ENCODE results near the gene TRAPPC12. TPM values are rescaled to one million over a fixed set of nuclear protein-coding genes. Genes with fewer than 3 reads are reported as not detected.
"Not testable (repeated sequence)": the region's sequence is repeated elsewhere in the genome, so short reads cannot be mapped to it uniquely, and the experiment has no call there.

Gene TRAPPC12
- polyA plus RNA-seq, 4 donors, result 59.7 to 71.5 (median 70.0) TPM

DNA sequence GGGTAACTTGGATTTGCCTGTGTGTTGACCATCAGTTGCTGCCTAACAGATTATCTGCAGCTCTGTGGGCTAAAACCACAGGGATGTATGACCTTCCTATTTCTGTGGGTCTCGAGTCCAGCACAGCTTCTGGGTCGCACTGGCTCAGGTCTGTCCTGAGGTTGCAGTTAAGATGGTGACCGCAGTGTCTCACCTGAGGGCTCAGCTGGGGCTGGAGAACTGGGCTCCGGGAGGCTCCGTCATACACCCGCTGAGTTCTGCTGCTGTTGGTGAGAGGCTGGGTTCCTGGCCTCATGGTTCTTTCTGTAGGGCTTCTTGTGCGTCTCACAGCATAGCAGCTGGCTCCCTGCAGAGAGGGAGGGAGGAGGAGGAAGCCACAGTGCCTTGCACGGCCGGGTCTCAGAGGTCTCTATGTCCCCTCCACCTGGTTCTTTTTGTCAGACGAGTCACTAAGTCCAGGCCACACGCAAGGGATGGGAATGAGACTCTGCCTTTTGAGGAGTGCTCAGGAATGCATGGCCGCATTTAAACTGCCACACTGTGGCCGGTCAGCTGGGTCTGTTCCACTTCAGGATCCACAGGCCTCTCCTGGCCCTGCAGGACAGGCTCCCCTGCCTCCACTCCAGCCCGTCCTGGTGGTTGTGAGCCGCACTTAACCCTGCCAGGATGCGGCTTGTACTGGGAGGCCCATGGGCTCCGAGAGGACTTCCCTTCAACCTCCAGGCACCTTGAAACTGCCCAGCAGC lies 72.6 kb downstream of the TRAPPC12 start:
- no peak for DNase-seq (ENCODE audit: low read depth in 4 of 4, low spot score in 3 of 4)

DNA sequence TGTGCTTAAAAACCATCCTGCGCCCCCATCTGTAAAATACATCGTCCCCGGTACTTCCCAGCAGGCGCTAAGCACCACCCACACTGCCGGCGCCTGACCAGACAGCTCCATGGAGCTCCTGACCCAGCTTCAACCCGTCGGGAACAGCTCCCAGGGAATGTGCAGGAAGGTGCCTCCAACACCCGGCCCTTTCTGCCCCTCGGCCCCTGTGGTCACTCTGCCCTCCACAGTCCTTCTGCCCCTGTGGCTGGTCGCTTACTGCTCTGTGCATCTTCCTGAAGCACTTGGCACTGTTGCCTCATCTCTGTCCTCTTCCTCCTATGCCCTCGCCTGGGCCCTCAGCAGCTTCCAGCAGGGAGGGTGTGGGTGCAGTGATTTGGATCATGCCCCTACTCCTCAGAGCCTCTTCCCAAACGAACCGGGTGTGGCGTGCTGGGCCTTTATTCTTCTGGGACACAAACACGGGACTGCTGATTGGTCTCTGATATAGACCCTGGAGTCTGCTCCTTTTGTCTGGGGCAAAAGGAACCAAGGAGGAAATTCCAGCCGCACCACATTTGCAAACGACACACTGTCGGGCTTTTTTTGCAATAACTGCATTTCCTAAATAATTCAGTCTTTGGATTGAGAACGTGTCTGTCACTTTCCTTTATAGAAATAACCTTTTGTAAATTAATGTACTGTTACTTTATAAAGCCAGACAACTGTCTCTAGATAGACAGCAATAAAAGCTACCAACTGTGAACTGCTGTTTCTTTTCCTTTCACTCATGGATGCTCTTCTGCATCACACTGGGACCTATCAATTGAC lies 73.9 kb downstream of the TRAPPC12 start:
- no peak for DNase-seq (ENCODE audit: low read depth in 4 of 4, low spot score in 3 of 4)

DNA sequence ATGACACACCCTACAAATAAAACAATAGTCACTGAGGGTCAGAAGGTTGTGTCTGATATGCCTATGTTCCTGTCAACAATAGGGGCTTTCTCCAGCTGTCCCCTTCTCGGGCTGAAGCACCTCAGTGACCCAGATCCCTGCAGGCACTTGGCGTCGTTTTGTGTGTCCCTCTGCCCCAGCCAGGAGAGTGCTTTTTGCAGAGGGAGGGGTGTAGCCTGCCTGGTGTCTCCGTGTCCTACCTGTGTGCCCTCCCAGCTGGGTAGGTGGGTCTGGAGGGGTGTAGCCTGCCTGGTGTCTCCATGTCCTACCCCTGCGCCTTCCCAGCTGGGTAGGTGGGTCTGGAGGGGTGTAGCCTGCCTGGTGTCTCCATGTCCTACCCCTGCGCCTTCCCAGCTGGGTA lies 74.5 kb downstream of the TRAPPC12 start:
- not testable (repeated sequence) for DNase-seq (ENCODE audit: low read depth in 4 of 4, low spot score in 3 of 4)

DNA sequence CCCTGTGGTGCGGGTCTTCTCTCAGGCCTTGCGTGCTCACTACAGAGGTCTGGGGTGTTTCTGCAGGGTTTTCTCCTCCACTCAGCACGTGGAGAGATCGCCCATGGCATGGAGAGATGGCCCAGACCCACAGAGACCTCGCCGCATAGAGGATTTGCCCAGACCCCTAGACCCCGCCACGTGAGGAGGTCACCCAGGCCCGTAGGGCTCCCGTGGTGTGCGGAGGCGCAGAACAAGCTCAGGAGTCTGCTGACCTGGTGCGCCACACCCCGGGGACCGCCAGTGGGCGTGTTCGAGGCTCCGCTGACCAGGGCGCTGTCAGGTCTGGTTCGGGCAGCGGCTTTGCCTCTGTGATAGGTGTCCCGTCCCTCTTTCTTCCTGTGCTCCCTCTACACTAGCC lies 75.3 kb downstream of the TRAPPC12 start:
- no peak for DNase-seq (ENCODE audit: low read depth in 4 of 4, low spot score in 3 of 4)

DNA sequence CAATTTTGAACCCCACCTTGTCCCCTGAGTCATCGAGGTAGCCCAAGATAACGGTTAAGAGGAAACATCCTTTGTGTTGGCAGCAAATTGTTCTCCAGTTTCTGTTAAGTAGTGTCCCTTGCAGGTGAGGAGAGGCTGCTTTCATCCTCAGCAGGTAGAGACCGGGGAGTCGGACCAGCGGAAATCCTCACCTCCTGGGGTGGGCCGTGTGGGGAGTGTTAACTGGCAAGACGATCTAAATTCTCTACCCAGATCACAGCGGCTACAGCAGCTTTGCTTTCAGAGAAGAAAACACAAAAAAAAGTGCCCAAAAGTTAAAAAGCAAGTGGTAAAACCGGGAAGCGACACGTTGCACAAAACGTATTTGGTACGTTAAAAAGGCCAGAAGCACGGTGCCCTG lies 76.6 kb downstream of the TRAPPC12 start:
- no peak for DNase-seq (ENCODE audit: low read depth in 4 of 4, low spot score in 3 of 4)

DNA sequence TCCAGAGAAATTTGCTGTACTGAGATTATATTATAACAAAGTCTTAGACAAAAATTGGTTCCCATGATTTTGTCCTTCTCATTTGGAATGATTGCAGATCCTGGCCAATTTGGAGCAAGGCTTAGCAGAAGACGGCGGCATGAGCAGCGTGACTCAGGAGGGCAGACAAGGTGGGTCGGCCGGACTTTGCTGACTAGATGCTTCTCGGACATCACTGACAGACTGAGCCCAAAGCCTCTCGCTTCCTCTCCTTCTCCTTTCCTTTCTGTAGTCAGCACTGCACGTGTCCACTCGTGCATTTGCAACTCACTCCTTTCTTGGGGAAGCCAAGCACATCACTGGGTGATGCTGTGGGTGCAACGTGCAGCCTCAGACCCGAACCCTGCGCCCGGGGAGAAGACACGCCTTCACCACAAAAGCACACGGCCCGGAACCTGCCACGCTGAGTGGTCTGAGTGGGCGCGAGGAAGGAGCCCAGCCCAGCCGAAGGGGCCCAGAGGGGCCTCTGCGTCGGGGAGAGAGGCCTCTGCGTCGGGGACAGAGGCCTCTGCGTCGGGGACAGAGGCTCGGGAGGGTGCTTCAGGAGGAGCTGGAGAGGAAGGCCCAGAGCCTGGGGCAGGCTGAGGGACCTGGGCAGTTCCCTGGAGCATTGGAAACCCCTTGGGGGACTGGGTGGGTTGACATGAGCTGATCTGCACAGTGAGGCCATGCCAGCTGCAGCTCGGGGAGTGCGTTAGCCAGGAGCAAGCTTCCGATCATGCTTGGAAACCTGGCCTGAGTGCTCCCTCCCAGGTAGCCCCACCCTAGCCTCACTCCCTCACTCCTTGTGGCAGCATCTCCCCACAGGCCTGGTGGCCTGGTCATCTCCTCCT lies 78.3 kb downstream of the TRAPPC12 start:
- no peak for DNase-seq (ENCODE audit: low read depth in 4 of 4, low spot score in 3 of 4)

DNA sequence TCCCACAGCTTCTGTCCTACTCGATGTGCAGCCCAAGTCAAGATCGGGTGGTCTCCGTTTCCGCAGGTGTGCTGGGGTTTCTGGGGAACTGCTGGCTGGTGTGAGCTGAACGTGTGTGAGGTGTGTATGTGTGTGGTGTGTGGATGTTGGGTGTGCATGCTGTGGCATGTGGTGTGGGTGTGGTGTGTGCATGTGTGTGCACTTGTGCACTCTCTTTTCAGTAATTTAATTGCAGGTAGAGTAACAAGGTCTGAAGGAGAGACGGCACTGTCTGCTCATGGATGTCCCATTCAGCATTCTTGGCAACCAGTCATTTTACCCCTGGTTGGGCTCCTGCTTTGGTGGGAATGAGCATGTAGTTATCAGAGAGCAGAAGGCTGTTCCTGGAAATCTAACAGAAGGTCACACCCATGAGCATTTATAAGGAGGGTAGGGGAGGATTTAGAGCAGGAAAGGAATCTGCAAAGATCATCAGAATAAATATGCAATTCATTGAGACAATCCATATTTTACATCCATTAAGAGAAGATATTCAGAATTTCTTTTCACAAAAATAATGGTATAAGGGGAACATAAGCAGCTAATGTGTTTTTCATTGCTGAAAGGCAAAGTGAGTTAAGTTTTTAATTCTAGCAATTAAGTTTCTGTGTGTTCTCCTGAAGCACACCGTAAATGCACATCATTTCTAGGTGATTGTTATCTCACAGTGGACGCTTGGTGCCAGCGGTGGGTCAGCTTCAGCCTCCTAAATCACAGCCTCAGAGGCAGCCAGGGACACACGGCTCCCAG lies 79.1 kb downstream of the TRAPPC12 start:
- DNase-seq (ENCODE audit: low read depth in 4 of 4, low spot score in 3 of 4), result no peak

DNA sequence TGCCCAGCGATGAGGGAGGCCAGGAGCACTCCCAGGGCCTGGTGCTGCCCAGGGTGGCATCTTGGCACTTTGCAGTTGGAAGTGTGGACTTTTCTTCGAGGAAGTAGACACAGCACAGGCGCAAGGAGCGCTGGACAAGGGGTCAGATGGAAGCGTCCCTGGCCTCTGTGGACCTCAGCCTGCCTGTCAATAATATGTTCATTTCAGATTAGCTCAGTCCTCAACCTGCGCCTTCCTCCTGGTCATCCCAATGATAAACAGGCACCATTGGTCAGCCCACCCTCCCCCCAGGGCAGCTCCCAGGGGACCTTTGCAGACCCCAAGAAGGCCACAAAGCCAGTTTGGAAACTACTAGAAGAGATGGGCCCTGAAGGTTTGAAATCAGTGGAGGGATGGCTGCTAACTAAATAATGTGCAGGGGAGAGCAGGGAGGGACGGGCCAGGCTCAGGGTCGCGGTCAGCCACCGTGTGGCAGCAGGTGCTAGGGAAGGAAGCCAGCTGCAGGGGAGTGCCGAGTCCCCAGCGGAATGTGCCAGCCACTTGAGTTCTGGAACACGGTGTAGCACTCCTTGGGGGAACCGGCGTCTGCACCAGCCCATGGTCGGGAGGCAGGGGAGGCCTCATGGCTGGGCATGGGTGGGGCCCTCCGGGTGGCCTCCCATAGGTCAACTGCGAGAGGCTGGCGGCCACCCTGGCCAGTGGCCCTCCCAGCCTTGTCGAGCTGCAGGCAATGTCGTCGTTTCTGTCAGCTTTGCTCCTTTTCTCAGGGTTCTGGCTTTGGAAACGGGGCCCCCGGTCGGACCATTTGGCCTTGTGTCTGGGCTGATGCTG lies 79.9 kb downstream of the TRAPPC12 start:
- DNase-seq (ENCODE audit: low read depth in 4 of 4, low spot score in 3 of 4), result no peak

DNA sequence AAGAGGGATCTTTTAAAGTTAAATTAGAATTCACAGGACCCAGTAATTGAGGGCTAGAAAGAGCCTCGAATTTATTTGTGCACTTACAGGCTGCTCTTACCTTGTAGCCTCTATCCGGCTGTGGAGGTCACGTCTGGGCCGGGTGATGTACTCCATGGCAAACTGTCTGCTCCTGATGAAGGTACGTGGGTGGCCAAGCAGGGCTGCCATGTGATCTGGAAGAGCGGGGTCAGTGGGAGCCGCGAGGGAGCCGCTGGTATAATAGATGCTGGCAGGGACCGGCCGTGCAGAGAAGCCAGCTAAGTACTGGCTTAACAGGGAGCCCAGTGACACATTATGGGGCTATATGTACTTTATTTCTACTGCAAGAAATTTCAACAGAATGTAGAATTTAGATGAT lies 80.7 kb downstream of the TRAPPC12 start:
- DNase-seq (ENCODE audit: low read depth in 4 of 4, low spot score in 3 of 4), result no peak

DNA sequence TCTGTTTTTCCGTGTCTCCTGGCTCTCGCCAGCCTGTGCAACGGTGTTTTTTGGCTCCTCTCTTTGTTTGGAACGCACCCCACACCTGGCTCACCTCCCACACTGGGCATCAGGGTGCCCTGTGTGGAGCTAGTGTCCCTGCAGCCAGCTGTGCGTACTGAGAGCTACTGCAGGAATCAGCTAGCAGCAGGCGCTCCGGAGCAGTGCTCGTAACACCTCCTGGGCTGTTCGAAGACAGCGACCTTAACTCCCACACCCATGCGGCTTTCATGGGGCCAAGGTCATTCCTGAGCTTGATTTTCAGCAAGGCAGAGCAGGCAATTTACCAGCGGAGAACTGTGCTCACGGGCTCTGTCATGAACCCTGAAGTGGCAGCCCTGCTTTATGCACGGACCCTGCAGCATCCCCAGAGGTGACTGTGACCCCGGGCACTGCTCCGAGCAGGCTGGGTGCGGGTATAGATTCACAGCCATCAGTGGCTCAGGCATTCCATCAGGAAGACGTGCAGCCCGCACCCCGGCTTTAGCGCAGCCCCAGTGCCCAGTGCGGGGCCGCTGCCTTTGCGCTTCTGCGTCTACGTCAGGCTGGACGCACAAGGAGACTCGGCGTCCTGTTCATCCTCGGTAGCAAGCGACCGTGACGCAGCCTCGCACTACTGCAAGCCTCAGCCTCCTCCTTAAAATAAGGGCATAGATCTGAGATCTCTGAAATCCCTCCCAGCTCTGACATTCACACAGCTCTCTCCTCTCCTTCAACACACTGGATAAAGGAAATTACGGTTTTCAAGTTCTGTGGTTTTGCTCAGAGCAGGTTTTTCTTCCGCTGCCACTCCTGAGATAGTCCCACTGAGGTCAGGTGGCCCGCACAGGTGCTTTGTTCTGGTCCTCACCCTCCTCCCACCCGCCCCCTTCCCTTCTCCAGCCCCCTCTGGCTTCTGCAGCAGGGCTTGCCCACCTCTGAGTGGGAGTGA lies 81.6 kb downstream of the TRAPPC12 start:
- DNase-seq (ENCODE audit: low read depth in 4 of 4, low spot score in 3 of 4), result no peak

DNA sequence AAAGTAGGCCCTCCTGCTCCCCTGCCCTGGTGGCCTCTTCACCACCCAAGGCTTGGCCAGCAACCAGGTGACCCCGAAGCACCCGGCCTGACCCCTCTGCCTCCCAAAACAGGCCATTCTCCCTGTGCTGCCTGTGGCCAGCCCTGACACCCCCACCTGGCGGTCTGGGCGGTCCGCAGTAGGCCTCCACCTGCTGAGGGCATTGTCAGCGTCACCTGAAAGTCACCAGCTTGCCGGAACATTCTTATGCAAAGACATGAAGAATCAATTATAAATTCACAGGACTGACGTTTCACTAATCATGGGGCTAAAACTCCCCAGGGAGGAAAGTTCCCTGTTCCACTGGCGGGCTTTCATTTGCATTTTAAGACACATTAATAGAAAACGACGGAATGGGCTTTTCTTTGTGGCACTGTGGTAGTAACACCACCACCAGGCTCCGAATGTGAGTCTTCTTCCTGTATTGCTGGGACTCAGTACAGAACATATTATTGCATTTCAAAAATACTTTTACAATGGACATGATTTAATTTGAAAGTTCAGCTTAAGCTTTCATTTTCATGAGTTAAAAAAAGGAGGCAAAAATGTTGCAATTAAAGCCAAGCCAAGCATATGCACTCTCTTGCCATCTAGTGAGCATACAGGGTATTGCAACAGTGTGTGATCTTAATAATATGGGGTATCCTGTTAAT lies 82.5 kb downstream of the TRAPPC12 start:
- DNase-seq (ENCODE audit: low read depth in 4 of 4, low spot score in 3 of 4), result peak in 2 of 4 donors; percentile 54 to 57

DNA sequence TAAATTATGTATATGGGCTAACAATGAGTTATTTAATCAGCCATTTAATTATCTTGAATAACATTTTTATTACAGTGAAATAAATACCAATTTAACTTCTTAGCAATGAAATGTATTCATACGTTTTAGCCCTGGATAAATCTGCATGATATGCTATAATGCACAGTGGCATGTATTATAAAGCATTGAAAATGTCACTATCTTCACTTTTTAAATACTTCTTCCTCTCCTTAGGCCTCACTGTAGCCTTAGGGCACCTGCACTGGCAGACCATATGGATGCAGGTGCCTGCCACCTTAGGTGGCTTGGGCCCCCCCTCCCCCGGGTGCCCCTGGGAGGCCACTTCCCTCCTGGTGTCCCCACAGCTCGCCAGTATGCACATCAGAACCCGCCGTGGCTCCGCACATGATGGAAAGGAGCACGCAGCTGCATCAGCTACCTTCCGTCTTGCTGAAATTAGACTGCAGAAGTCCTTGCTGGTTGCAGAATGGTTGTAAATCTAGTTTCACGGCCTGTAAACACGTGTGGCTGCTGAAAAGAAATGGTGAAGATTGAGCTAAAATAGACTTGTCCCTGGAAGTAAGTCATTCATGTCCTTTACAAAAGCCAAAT lies 83.1 kb downstream of the TRAPPC12 start:
- no peak for DNase-seq (ENCODE audit: low read depth in 4 of 4, low spot score in 3 of 4)

DNA sequence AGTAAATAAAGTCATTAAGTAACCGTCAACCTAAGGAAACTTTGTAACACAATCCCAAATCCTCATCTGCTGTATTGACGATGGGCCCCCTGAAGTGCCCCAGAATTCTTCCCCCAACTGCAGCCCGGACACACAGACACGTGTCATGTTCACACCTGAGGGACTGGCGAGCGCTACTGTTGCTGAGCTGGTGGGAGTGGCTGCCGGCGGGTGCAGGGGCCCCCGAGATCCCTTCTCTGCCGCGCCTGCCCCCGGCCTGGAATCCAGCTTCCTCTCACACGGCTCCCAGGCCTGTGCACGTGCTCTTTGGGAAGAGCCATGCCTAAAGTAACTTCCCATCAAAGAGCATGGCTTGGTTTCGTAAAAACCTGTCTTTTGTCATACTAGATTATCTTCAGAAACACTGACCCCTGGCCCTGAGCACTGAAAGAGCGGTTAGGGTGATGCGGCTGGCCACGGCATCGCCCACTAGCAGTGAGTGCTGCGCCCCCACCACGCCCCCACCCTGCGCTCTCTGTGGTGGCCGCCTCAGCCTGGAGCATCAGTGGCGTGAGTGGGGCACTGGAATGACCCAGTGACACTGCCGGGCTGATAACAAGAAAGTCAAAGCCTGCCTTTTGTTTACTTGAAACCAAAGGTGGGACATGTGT lies 83.8 kb downstream of the TRAPPC12 start:
- no peak for DNase-seq (ENCODE audit: low read depth in 4 of 4, low spot score in 3 of 4)

DNA sequence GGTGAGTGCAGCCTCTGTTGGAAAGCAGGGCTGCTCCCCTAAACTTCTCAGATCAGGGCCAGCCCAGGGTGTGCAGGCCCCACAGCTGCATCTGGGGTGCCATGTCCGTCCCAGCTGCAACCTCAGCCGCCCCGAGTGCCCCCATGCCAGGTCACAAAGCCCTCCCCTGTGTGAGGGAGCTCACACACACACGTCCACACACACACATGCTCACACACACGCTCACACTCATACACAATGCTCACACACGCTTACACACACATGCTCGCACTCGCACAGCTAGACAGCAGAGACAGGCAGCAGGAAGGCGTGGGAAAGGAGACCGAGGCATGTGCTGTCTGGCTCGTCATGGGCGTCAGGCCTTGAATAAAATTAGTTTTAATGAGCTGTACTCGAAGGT lies 84.5 kb downstream of the TRAPPC12 start:
- no peak for DNase-seq (ENCODE audit: low read depth in 4 of 4, low spot score in 3 of 4)

DNA sequence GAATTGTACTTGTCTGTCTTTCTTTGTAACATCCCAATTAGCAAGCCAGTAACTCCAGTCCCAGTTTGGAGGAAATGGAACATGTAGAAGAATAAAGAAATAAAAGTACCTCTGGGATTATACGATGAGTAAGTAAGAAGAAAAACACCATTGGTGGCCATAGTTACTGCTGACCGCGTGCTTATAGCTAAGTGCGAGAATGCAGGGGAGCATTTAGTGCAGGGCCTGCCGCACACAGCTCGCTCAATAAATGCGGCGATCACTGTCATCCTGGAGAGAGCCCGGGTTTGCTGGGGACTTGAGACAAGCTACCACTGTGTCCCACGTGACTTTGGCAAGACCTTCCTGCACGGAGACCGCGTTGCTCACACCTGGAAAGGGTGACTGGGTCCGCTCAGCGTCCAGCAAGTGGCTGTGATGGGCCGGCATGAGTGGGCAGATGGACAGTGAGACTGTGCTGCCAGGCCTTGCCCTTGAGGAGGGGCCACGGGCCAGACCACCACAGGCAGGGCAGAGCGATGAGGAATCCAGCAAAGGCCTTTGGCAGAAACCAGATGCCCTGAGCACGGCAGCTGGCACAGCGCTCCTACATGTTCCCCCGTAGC lies 85.0 kb downstream of the TRAPPC12 start:
- DNase-seq (ENCODE audit: low read depth in 4 of 4, low spot score in 3 of 4), result no peak

DNA sequence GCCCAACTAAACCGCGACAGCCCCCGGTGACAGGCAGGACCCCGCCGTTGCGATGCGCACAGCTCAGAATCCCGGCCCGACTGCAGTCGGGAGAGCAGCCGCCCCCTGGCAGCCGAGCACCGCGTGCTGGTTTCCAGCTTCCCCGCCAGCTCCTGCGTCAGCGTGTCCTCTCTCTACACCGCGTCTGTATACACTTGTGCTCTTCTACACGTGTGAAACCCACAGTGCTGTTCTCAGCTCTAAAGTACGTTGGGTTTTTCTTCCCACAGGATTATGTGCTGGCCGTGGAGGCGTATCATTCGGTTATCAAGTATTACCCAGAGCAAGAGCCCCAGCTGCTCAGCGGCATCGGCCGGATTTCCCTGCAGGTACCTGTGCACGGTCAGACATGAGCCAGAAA lies 85.8 kb downstream of the TRAPPC12 start:
- no peak for DNase-seq (ENCODE audit: low read depth in 4 of 4, low spot score in 3 of 4)

All from right renal pelvis (tissue), 4 donors.